ENCODE data around the gene PLS3. TPM values are rescaled to one million over a fixed set of nuclear protein-coding genes. Genes with fewer than 3 reads are reported as not detected.

PLS3 gene
- total RNA-seq, 4 donors from 2014 or later = 76.8 to 84.0 (median 80.8) TPM

GRCh38 chrX:115564243-115564642 is 3.3 kb downstream of the PLS3 start:
- H3K36me3 ChIP-seq = no peaks in the 10 kb centered on the region
- H3K27ac ChIP-seq (replicated peaks in 1 of 4) = peak overlapping the region in 3 of 4 donors; percentile 87 to 92 (median 91)
- H3K9me3 ChIP-seq = no peaks in the 10 kb centered on the region
- DNase-seq (ENCODE audit: extremely low spot score) = no peak
- intact Hi-C loops (cut with DNase I) = loop anchor here (5.0 kb wide), 2 partner anchors 58 to 232 kb away; no protein-coding TSS in a partner anchor
- peaks cover 0 to 9% (median 0%) of the 10 kb centered on the region in 4 donors for H3K27me3 ChIP-seq
- WGBS = 41% methylated on average over 2 of the region's 2 CpGs
- H3K4me1 ChIP-seq = peaks cover 13 to 45% (median 31%) of the 10 kb centered on the region in 4 donors
- TF ChIP-seq EP300 (IDR thresholded peaks at IDR 0.05) (no peak), POLR2A (IDR thresholded peaks at IDR 0.05; ENCODE audit: low read depth) (no peak), POLR2AphosphoS5 (IDR thresholded peaks at IDR 0.05) (no peak)
- TF ChIP-seq, protein P1, sequence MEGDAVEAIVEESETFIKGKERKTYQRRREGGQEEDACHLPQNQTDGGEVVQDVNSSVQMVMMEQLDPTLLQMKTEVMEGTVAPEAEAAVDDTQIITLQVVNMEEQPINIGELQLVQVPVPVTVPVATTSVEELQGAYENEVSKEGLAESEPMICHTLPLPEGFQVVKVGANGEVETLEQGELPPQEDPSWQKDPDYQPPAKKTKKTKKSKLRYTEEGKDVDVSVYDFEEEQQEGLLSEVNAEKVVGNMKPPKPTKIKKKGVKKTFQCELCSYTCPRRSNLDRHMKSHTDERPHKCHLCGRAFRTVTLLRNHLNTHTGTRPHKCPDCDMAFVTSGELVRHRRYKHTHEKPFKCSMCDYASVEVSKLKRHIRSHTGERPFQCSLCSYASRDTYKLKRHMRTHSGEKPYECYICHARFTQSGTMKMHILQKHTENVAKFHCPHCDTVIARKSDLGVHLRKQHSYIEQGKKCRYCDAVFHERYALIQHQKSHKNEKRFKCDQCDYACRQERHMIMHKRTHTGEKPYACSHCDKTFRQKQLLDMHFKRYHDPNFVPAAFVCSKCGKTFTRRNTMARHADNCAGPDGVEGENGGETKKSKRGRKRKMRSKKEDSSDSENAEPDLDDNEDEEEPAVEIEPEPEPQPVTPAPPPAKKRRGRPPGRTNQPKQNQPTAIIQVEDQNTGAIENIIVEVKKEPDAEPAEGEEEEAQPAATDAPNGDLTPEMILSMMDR (IDR thresholded peaks at IDR 0.05) = no peak
- H3K4me3 ChIP-seq = no peak overlapping the region

- H3K27me3 ChIP-seq = peaks cover 0 to 9% (median 0%) of the 10 kb centered on the region in 4 donors
- H3K9me3 ChIP-seq = no peaks in the 10 kb centered on the region
- TF ChIP-seq, protein P1 (IDR thresholded peaks at IDR 0.05) = no peak
- no peak for TF ChIP-seq POLR2AphosphoS5 (IDR thresholded peaks at IDR 0.05)
- no peak for TF ChIP-seq EP300 (IDR thresholded peaks at IDR 0.05)
- TF ChIP-seq POLR2A (IDR thresholded peaks at IDR 0.05; ENCODE audit: low read depth) = no peak
- 28% methylated on average over 2 of the region's 2 CpGs for WGBS
- no peak overlapping the region for H3K27ac ChIP-seq (replicated peaks in 1 of 4)
- intact Hi-C loops (cut with DNase I) = no loop called here
- H3K36me3 ChIP-seq = no peaks in the 10 kb centered on the region
- DNase-seq (ENCODE audit: extremely low spot score) = no peak
- H3K4me3 ChIP-seq = no peak overlapping the region
- H3K4me1 ChIP-seq = peaks cover 16 to 35% (median 26%) of the 10 kb centered on the region in 4 donors
Observed at GRCh38 chrX:115565888-115566287, 4.9 kb downstream of the PLS3 start.

DNA sequence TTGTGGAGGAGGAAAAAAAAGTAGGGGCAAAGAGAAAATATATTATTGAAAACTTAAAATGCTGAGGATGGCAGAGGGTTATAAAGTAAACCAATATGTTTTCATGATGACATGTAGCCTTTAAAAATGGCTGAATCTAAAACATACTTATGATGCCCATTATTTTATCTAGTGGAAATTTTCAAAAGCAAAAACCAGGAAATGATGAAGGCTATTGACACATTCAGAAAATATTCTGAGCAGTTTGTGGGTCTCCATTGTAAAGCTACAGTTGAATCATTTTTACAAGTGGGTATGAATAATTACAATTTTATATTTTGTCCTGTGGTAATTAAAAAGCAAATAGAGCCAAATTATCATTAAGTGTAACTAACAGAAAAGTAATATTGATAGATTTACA is 10.7 kb downstream of the PLS3 start:
- no peak overlapping the region for H3K27ac ChIP-seq (replicated peaks in 1 of 4)
- H3K27me3 ChIP-seq = no peaks in the 10 kb centered on the region
- no peak overlapping the region for H3K4me3 ChIP-seq
- H3K9me3 ChIP-seq = no peaks in the 10 kb centered on the region
- no peak for DNase-seq (ENCODE audit: extremely low spot score)
- H3K4me1 ChIP-seq = peaks cover 0 to 21% (median 8%) of the 10 kb centered on the region in 4 donors
- no peak for TF ChIP-seq POLR2A (IDR thresholded peaks at IDR 0.05; ENCODE audit: low read depth)
- intact Hi-C loops (cut with DNase I) = no loop called here
- no peaks in the 10 kb centered on the region for H3K36me3 ChIP-seq

DNA sequence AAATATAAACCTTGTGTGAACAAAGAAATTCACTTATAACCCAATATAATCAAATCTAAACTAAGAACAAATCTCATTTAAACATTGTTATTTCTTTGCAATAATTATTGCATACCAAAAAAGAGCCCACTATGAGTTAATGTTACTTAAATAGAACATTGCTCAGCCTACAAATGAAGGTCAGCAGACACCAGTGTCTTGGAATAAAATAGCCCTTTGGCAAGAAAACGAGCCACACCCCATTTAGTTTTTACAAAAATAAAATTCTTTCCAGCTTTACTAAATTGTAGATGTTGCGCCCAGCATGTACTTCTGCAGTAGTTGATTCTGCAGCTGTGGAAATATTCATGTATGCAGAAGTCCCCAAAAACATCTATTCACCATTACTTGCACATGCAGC is 12.2 kb downstream of the PLS3 start:
- Histone ChIP-seq H3K27ac (replicated peaks in 1 of 4) (no peak overlapping the region), H3K4me3 (no peak overlapping the region), H3K36me3 (no peaks in the 10 kb centered on the region), H3K9me3 (no peaks in the 10 kb centered on the region), H3K27me3 (no peaks in the 10 kb centered on the region), H3K4me1 (peaks cover 0 to 21% (median 8%) of the 10 kb centered on the region in 4 donors)
- TF ChIP-seq, protein P1 (IDR thresholded peaks at IDR 0.05) = no peak
- TF ChIP-seq POLR2A (IDR thresholded peaks at IDR 0.05; ENCODE audit: low read depth) (no peak), EP300 (IDR thresholded peaks at IDR 0.05) (no peak), POLR2AphosphoS5 (IDR thresholded peaks at IDR 0.05) (no peak)
- DNase-seq (ENCODE audit: extremely low spot score) = no peak
- intact Hi-C loops (cut with DNase I) = no loop called here
- WGBS = 39% methylated on average over 2 of the region's 2 CpGs

DNA sequence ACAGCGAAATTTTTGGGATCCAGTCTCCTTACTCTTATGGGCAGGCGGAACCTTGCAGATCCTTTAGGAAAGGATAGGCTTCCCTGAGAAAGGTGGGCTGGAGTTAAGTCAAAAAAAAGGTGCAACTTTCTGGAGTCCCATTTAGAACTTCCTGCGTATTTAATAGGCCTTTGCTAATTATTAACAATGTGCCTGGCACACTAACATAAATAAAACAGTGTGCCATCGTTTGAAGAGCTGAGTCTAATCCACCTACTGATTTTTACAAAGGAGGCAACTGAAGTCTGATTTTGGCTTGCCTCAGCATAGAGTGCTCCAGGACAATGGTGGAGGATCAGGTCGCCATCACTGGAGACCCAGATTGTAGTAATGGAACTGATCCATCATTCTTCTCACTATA is 15.7 kb downstream of the PLS3 start:
- Histone ChIP-seq H3K9me3 (no peaks in the 10 kb centered on the region), H3K4me3 (no peak overlapping the region), H3K27ac (replicated peaks in 1 of 4) (no peak overlapping the region), H3K27me3 (no peaks in the 10 kb centered on the region), H3K36me3 (no peaks in the 10 kb centered on the region), H3K4me1 (peaks cover 3 to 34% (median 7%) of the 10 kb centered on the region in 4 donors)
- intact Hi-C loops (cut with DNase I) = no loop called here
- TF ChIP-seq EP300 (IDR thresholded peaks at IDR 0.05) = no peak
- TF ChIP-seq POLR2AphosphoS5 (IDR thresholded peaks at IDR 0.05) = no peak
- TF ChIP-seq, protein P1 (IDR thresholded peaks at IDR 0.05) = no peak
- no peak for TF ChIP-seq POLR2A (IDR thresholded peaks at IDR 0.05; ENCODE audit: low read depth)
- 80% methylated on average over 5 of the region's 5 CpGs for WGBS
- DNase-seq (ENCODE audit: extremely low spot score) = no peak
